ENCODE results near the gene ANKK1. TPM values are rescaled to one million over a fixed set of nuclear protein-coding genes. Genes with fewer than 3 reads are reported as not detected.

Gene ANKK1
- total RNA-seq, 2 donors from 2014 or later, result 0.15 to 0.67 TPM

GRCh38 chr11:113446938-113447337 is 59.4 kb downstream of the ANKK1 start:
- intact Hi-C loops (cut with DNase I, micrococcal nuclease), result no loop called here
- DNase-seq (no peak), ATAC-seq (no peak)

- no peak for DNase-seq
- intact Hi-C loops (cut with DNase I, micrococcal nuclease), result no loop called here
- no peak for ATAC-seq
These were observed 60.2 kb downstream of the ANKK1 start for GRCh38 chr11:113447621-113448315.

- no peak for ATAC-seq
- no peak for DNase-seq
- intact Hi-C loops (cut with DNase I, micrococcal nuclease), result no loop called here
These were observed 60.7 kb downstream of the ANKK1 start for GRCh38 chr11:113448316-113448677.

GRCh38 chr11:113449743-113450142 is 62.2 kb downstream of the ANKK1 start:
- ATAC-seq, result no peak
- intact Hi-C loops (cut with DNase I, micrococcal nuclease), result no loop called here

More at GRCh38 chr11:113449743-113450142, 62.2 kb downstream of the ANKK1 start:
- no peak for DNase-seq

Small RNA genes lying within 50 kb of the gene (microRNA-seq; reads per million reads assigned to microRNA genes)
- gene MIR4301, result 0 reads per million in 2 donors

Other genes starting within 250 kb of the ANKK1 start
- gene TTC12, start 73.2 kb upstream of the ANKK1 start, total RNA-seq, result 10 to 100 TPM; 12.8 to 14.4 TPM
- under 1 TPM; 0.31 to 0.36 TPM for gene DRD2, start 87.6 kb downstream of the ANKK1 start, total RNA-seq

Data from left colon (tissue), 2 donors.